Psoas muscle (tissue), 8 donors: ENCODE results near the gene MAGEA4. TPM values are rescaled to one million over a fixed set of nuclear protein-coding genes. Genes with fewer than 3 reads are reported as not detected.

Experiments
- ATAC-seq, 4 donors: fragments of 200-7000 bp; cut with Tn5 transposase; one replicate each; pipeline ENCODE4 v1.9.1; 2020; ENCODE audit warnings: moderate library complexity in 3 of 4, mild to moderate bottlenecking in 2 of 4
- DNase-seq, 2 donors: peaks; one replicate each; pipeline ENCODE4 v3.0.0-alpha.2; 2020
- H3K27ac ChIP-seq: fragments of 200-600 bp; one replicate; pipeline ENCODE4 v1.8.0; 2022
- H3K27me3 ChIP-seq, 3 donors: fragments of 200-600 bp in 1 of 3; one replicate each; pipeline versions ENCODE4 v1.6.1 to v1.8.0; 2013 to 2022; ENCODE audit warnings: low read length in 2 of 3, mild to moderate bottlenecking in 2 of 3, moderate library complexity in 1 of 3; ENCODE audit not compliant: insufficient read depth in 3 of 3
- H3K36me3 ChIP-seq, 2 donors: fragments of 200-600 bp in 1 of 2; one replicate each; pipeline versions ENCODE4 v1.6.1 to v1.8.0; 2013 to 2022; ENCODE audit warnings: low read depth in 1 of 2, mild to moderate bottlenecking in 1 of 2, moderate library complexity in 1 of 2; ENCODE audit not compliant: insufficient read depth in 1 of 2
- H3K4me1 ChIP-seq: fragments of 200-600 bp; one replicate; pipeline ENCODE4 v1.8.0; 2022
- H3K4me3 ChIP-seq: fragments of 200-600 bp; one replicate; pipeline ENCODE4 v1.8.0; 2022; ENCODE audit warnings: mild to moderate bottlenecking
- H3K9me3 ChIP-seq: fragments of 200-600 bp; one replicate; pipeline ENCODE4 v1.8.0; 2022
- WGBS, 3 donors: extraction: QIAGEN DNeasy Blood & Tissue Kit; methylation state at CpG; one replicate each; pipeline versions ENCODE4 v1.1.6 to v1.1.7; 2013; 5-methylcytosine and 5-hydroxymethylcytosine counted together
- intact Hi-C, 2 donors: fragments of 100-400 bp; cut with DNase I; formaldehyde crosslinking; loops; one replicate each; pipeline versions ENCODE4 v1.11.0 to v1.14.2; 2022
- polyA plus RNA-seq, 3 donors: library from polyadenylated mRNA; stranded (reverse); fragments of 200-250 nt; gene quantifications; one replicate each; pipeline ENCODE4 v1.2.3, GENCODE V29; 2013
- total RNA-seq, 4 donors: library from RNA; stranded (reverse); fragmentation: NEBNext Ultra II Directional in 2 of 4; extraction: Animal tissue kit (Norgen Biotek cat#: 25700) in 2 of 4; gene quantifications; one replicate each; pipeline versions ENCODE4 v1.2.1 to v1.2.4, GENCODE V29; 2021 to 2023
- TF ChIP-seq, protein P1 (sequence below): fragments of 200-600 bp; IDR thresholded peaks from one replicate; pipeline ENCODE4 v1.8.0; 2022; ENCODE audit warnings: antibody characterized with exemption
- donor health status: healthy with polysubstance abuse.
- donor health status: DM: no; HTN: no; CAD: no; lungs with moderate emphysema.
- donor health status: Bipolar disorder and iron deficiency.
- donor health status: healthy.
- donor health status: DM: yes; HTN: yes; CAD: no.
- donor health status: DM: no; HTN: no; CAD: no.
- donor health status: DM: no; HTN: no; CAD: no.
- donor health status: DM: yes; HTN: yes; CAD: no.

MAGEA4 gene
- total and polyA plus RNA-seq, 7 donors = not detected

DNA sequence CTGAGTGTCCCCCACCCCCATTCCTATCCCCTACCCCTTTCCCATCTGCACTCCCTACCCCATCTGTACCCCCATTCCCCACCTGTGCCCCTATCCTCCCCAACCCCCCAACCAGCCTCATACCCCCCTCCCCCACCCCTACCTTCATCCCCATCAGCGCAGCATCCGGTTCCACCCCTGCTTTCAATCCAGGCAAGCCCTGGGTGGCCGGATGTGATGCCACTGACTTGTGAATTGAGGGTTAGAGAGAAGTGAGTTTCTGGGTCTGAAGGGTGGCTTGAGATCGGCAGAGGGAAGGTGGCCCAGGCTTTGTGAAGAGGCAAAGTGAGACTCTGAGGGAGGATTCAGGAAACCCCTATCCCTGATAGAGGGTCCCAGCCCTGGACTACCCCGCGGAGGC is 7.8 kb downstream of the MAGEA4 start:
- intact Hi-C loops = no loop called here
- WGBS, 3 donors = 65 to 72% (median 71%) methylated on average over 6 of the region's 6 CpGs

DNA sequence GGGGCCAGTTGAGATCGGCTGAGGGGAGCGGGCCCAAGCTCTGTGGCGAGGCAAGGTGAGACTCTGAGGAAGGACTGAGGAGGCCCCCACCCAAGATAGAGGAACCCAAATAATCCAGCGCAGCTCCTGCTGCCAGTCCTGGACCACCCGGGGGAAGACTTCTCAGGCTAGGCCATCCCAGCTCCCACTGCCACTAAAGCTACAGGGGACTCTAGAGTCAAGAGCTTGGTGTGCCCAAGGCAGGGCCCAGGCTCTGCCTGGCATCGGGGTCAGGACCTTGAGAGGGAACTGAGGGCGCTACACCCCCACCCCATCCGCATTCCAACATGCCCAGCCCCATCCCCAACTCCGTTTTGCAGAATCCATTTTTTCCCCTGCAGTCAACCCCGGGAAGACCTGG is 8.6 kb downstream of the MAGEA4 start:
- H3K27ac ChIP-seq = no peak overlapping the region
- H3K27me3 ChIP-seq = no peaks in the 10 kb centered on the region
- intact Hi-C loops = no loop called here
- DNase-seq (no peak), ATAC-seq (no peak)
- H3K4me1 ChIP-seq = no peaks in the 10 kb centered on the region
- H3K9me3 ChIP-seq = no peaks in the 10 kb centered on the region
- H3K4me3 ChIP-seq = no peak overlapping the region
- 82 to 96% (median 83%) methylated on average over 10 of the region's 10 CpGs for WGBS, 3 donors
- TF ChIP-seq, protein P1, sequence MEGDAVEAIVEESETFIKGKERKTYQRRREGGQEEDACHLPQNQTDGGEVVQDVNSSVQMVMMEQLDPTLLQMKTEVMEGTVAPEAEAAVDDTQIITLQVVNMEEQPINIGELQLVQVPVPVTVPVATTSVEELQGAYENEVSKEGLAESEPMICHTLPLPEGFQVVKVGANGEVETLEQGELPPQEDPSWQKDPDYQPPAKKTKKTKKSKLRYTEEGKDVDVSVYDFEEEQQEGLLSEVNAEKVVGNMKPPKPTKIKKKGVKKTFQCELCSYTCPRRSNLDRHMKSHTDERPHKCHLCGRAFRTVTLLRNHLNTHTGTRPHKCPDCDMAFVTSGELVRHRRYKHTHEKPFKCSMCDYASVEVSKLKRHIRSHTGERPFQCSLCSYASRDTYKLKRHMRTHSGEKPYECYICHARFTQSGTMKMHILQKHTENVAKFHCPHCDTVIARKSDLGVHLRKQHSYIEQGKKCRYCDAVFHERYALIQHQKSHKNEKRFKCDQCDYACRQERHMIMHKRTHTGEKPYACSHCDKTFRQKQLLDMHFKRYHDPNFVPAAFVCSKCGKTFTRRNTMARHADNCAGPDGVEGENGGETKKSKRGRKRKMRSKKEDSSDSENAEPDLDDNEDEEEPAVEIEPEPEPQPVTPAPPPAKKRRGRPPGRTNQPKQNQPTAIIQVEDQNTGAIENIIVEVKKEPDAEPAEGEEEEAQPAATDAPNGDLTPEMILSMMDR = no peak
- H3K36me3 ChIP-seq = no peaks in the 10 kb centered on the region

More for the DNA sequence above, 7.8 kb downstream of the MAGEA4 start:
- no peaks in the 10 kb centered on the region for H3K4me1 ChIP-seq
- H3K9me3 ChIP-seq = no peaks in the 10 kb centered on the region
- H3K4me3 ChIP-seq = no peak overlapping the region
- DNase-seq (no peak), ATAC-seq (no peak)
- TF ChIP-seq, protein P1 = no peak
- no peak overlapping the region for H3K27ac ChIP-seq
- H3K36me3 ChIP-seq = no peaks in the 10 kb centered on the region
- H3K27me3 ChIP-seq = no peaks in the 10 kb centered on the region

GRCh38 chrX:151921866-151922265 is 9.2 kb downstream of the MAGEA4 start:
- TF ChIP-seq, protein P1 = no peak
- intact Hi-C loops = no loop called here
- H3K4me1 ChIP-seq = no peaks in the 10 kb centered on the region
- 81 to 93% (median 89%) methylated on average over 5 of the region's 5 CpGs for WGBS, 3 donors
- H3K27ac ChIP-seq = no peak overlapping the region
- no peak overlapping the region for H3K4me3 ChIP-seq
- no peaks in the 10 kb centered on the region for H3K9me3 ChIP-seq
- H3K36me3 ChIP-seq = no peaks in the 10 kb centered on the region
- DNase-seq (no peak), ATAC-seq (no peak)
- no peaks in the 10 kb centered on the region for H3K27me3 ChIP-seq

DNA sequence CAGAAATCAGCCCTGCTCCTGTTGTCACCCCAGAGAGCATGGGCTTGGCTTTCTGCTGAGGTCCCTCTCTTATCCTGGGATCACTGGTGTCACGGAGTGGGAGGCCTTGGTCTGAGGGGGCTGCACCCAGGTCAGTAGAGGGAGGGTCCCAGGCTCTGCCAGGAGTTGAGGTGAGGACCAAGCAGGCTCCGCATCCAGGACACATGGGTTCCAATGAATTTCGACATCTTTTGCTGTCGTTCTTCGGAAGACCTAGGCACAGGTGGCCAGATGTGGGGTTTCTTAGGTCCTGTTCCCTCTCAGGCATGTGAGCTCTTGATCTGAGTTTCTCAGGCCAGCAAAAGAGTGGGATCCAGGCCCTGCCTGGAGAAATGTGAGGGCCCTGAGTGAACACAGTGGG is 10.0 kb downstream of the MAGEA4 start:
- Histone ChIP-seq H3K4me1 (no peaks in the 10 kb centered on the region), H3K4me3 (no peak overlapping the region), H3K27ac (no peak overlapping the region), H3K27me3 (no peaks in the 10 kb centered on the region), H3K36me3 (no peaks in the 10 kb centered on the region), H3K9me3 (no peaks in the 10 kb centered on the region)
- intact Hi-C loops = no loop called here
- no peak for ATAC-seq
- no peak for DNase-seq
- TF ChIP-seq, protein P1 = no peak
- 90 to 98% (median 96%) methylated on average over 5 of the region's 5 CpGs for WGBS, 3 donors

- Histone ChIP-seq H3K9me3 (no peaks in the 10 kb centered on the region), H3K4me1 (no peaks in the 10 kb centered on the region), H3K36me3 (no peaks in the 10 kb centered on the region), H3K27ac (no peak overlapping the region), H3K4me3 (no peak overlapping the region), H3K27me3 (no peaks in the 10 kb centered on the region)
- no peak for DNase-seq
- intact Hi-C loops = no loop called here
- TF ChIP-seq, protein P1 = no peak
- 90 to 98% (median 92%) methylated on average over 6 of the region's 6 CpGs for whole genome bisulfite sequencing, 3 donors
- no peak for ATAC-seq
Observed at GRCh38 chrX:151923648-151924047, 11.0 kb downstream of the MAGEA4 start.
